Activated naive CD8-positive, alpha-beta T cell treated with anti-CD3 and anti-CD28 coated beads, Interleukin-2, amount 50 U/mL, for 24 hours (primary cell): ENCODE results near the gene SPECC1.
A peak's percentile ranks its signal among the peaks of the same experiment; 100 is the strongest.

ENCODE experiments used
- ATAC-seq: fragments of 150-1000 bp; cut with Tn5 transposase; one replicate; pipeline ENCODE4 v1.10.0; 2021
- DNase-seq: peaks from one replicate; pipeline ENCODE4 v3.0.0; 2021
- H3K27ac Mint-ChIP-seq: one replicate; pipeline ENCODE4 v1.8.0; 2021; ENCODE audit warnings: mild to moderate bottlenecking, mixed read lengths
- H3K27me3 Mint-ChIP-seq: one replicate; pipeline ENCODE4 v1.8.0; 2021; ENCODE audit warnings: mixed read lengths
- H3K36me3 Mint-ChIP-seq: one replicate; pipeline ENCODE4 v1.8.0; 2021; ENCODE audit warnings: low read depth, mixed read lengths
- H3K4me1 Mint-ChIP-seq: one replicate; pipeline ENCODE4 v1.8.0; 2021; ENCODE audit warnings: mixed read lengths
- H3K4me3 Mint-ChIP-seq: one replicate; pipeline ENCODE4 v1.8.0; 2021; ENCODE audit warnings: mild to moderate bottlenecking, moderate library complexity, mixed read lengths
- H3K9me3 Mint-ChIP-seq: one replicate; pipeline ENCODE4 v1.8.0; 2021; ENCODE audit warnings: mixed read lengths

The SPECC1 gene

DNA sequence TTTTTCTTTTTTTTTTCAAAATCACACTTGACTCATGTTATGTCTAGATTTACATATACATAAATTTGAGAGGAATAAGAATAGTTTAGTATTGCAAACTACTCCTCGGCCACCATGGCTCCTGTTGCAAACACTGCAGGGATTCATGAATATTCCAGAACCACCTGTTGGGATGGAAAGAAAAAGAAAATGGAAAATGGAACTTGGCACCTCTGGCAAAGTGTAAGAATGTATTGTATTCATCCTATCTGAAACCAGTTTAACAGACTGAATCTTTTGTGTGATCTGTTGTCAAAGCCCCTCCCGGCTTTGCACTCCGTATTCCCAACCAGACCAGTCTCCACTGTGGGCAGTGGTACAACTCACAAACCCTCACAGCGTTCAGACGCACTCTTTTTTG, 124.4 kb downstream of the SPECC1 start:
- no peaks in the 10 kb centered on the region for H3K27me3 Mint-ChIP-seq
- H3K4me1 Mint-ChIP-seq, result no peaks in the 10 kb centered on the region
- no peaks in the 10 kb centered on the region for H3K9me3 Mint-ChIP-seq
- DNase-seq, result no peak
- H3K27ac Mint-ChIP-seq, result no peak overlapping the region
- no peaks in the 10 kb centered on the region for H3K36me3 Mint-ChIP-seq
- H3K4me3 Mint-ChIP-seq, result no peak overlapping the region
- ATAC-seq, result no peak

GRCh38 chr17:20141198-20141972, 132.2 kb downstream of the SPECC1 start:
- no peak overlapping the region for H3K4me3 Mint-ChIP-seq
- H3K36me3 Mint-ChIP-seq, result no peaks in the 10 kb centered on the region
- H3K9me3 Mint-ChIP-seq, result no peaks in the 10 kb centered on the region
- DNase-seq, result no peak
- no peaks in the 10 kb centered on the region for H3K4me1 Mint-ChIP-seq
- peaks cover 1% of the 10 kb centered on the region for H3K27me3 Mint-ChIP-seq
- H3K27ac Mint-ChIP-seq, result no peak overlapping the region
- no peak for ATAC-seq

DNA sequence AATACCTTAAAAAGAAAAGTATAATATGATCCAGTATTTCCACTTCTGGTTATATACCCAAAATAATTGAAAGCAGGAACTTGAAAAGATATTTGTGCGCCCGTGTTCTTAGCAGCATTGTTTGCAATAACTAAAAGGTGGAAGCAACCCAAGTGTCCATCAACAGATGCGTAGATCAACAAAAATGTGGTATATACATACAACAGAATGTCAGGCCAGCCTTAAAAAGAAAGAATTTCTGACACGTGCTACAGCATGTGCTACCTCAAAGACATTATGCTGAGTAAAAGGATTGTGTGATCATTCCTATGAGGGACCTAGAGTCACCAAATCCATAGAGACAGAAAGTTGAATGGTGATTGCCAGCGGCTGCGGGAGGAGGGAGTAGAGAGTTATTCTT, 133.1 kb downstream of the SPECC1 start:
- no peaks in the 10 kb centered on the region for H3K4me1 Mint-ChIP-seq
- H3K4me3 Mint-ChIP-seq, result no peak overlapping the region
- no peak overlapping the region for H3K27ac Mint-ChIP-seq
- H3K36me3 Mint-ChIP-seq, result no peaks in the 10 kb centered on the region
- ATAC-seq (no peak), DNase-seq (no peak)
- no peaks in the 10 kb centered on the region for H3K9me3 Mint-ChIP-seq
- peaks cover 1% of the 10 kb centered on the region for H3K27me3 Mint-ChIP-seq

GRCh38 chr17:20143740-20144139, 134.6 kb downstream of the SPECC1 start:
- H3K9me3 Mint-ChIP-seq, result no peaks in the 10 kb centered on the region
- no peaks in the 10 kb centered on the region for H3K36me3 Mint-ChIP-seq
- ATAC-seq (no peak), DNase-seq (no peak)
- peaks cover 1% of the 10 kb centered on the region for H3K27me3 Mint-ChIP-seq
- no peak overlapping the region for H3K27ac Mint-ChIP-seq
- H3K4me1 Mint-ChIP-seq, result no peaks in the 10 kb centered on the region
- no peak overlapping the region for H3K4me3 Mint-ChIP-seq

DNA sequence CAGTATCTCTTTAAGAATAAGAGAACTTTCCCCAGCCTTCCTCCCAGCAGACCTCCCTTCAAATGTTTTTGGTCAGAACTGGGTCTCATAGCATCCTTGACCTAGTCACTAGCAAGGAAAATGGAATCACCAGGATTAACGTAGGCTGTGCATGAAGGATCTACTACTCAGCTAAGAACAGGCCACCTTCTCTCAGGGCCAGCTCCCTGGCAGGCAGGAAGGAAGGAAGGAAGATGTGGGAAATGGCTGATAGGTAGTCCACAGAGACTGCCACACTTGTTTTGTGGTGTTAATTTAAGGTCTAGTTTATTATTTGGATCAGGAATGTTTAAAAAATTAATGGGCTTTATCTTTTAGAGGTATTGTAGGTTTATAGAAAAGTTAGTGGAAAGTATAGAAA, 136.4 kb downstream of the SPECC1 start:
- Mint-ChIP-seq H3K4me3 (no peak overlapping the region), H3K27me3 (peaks cover 1% of the 10 kb centered on the region), H3K9me3 (no peaks in the 10 kb centered on the region), H3K36me3 (no peaks in the 10 kb centered on the region), H3K27ac (no peak overlapping the region), H3K4me1 (no peaks in the 10 kb centered on the region)
- no peak for ATAC-seq
- no peak for DNase-seq

DNA sequence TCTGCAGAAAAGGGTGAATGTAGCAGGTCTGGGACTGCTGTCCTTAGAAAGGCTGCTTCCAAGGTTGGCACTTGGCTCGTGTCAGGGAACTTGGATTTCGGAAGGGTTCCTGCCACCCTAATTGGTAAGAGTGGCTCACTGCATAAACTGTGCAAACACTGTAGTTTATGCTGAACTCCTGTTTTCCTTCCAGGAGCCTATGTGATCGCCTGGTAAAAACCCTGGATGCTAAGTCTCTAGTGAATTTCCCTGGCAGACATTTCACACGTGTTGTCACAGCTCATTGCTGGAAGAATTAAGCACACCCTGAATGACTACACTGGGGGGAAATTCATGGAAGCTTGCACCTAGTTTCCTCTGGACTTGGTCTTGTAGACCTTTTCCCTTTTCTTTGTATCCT, 140.1 kb downstream of the SPECC1 start:
- DNase-seq, result no peak
- Mint-ChIP-seq H3K36me3 (no peaks in the 10 kb centered on the region), H3K4me3 (no peak overlapping the region), H3K9me3 (no peaks in the 10 kb centered on the region), H3K27me3 (no peaks in the 10 kb centered on the region), H3K27ac (no peak overlapping the region), H3K4me1 (no peaks in the 10 kb centered on the region)
- no peak for ATAC-seq

GRCh38 chr17:20151174-20151573, 142.0 kb downstream of the SPECC1 start:
- no peak for DNase-seq
- H3K9me3 Mint-ChIP-seq, result no peaks in the 10 kb centered on the region
- H3K4me3 Mint-ChIP-seq, result no peak overlapping the region
- no peaks in the 10 kb centered on the region for H3K36me3 Mint-ChIP-seq
- ATAC-seq, result no peak
- H3K4me1 Mint-ChIP-seq, result no peaks in the 10 kb centered on the region
- H3K27me3 Mint-ChIP-seq, result no peaks in the 10 kb centered on the region
- no peak overlapping the region for H3K27ac Mint-ChIP-seq

GRCh38 chr17:20153231-20153630, 144.1 kb downstream of the SPECC1 start:
- DNase-seq, result no peak
- ATAC-seq, result no peak
- Mint-ChIP-seq H3K36me3 (no peaks in the 10 kb centered on the region), H3K9me3 (no peaks in the 10 kb centered on the region), H3K27me3 (peaks cover 12% of the 10 kb centered on the region), H3K27ac (no peak overlapping the region), H3K4me1 (peaks cover 4% of the 10 kb centered on the region), H3K4me3 (no peak overlapping the region)

DNA sequence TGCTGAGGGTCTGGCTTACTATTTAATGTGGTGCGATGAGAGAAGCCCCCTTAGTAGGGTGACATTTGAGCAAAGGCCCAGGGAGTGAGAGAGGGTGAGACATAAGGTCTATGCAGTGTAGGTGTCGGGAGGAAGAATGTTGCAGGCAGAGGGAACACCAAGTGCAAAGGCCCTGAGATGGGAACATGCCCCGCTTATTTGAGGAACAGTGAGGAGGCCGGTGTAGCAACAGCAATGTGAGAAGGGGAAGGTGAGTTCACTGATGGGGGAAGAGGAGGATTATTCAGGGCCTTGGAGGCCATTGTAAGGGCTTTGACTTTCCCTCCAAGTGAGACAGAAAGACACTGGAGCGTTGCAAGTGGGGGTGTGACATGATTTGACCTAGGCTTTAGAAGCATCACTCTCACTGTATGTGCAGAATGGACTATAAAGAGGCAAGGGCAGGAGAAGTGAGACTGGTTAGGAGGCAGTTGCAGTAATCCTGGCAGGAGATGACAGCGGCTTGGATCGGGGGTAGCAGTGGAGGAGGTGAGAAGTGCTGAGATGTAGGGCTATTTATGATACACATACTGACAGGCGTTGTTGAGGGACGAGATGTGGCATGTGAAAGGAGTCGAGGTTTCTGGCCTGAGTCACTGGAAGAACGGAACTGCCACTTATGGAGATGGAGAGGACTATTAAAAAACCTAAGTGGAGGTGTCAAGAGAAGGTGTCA, 145.3 kb downstream of the SPECC1 start:
- no peak for ATAC-seq
- peaks cover 4% of the 10 kb centered on the region for H3K4me1 Mint-ChIP-seq
- H3K9me3 Mint-ChIP-seq, result no peaks in the 10 kb centered on the region
- no peak overlapping the region for H3K4me3 Mint-ChIP-seq
- H3K27me3 Mint-ChIP-seq, result peaks cover 13% of the 10 kb centered on the region
- H3K36me3 Mint-ChIP-seq, result no peaks in the 10 kb centered on the region
- DNase-seq, result no peak
- no peak overlapping the region for H3K27ac Mint-ChIP-seq

DNA sequence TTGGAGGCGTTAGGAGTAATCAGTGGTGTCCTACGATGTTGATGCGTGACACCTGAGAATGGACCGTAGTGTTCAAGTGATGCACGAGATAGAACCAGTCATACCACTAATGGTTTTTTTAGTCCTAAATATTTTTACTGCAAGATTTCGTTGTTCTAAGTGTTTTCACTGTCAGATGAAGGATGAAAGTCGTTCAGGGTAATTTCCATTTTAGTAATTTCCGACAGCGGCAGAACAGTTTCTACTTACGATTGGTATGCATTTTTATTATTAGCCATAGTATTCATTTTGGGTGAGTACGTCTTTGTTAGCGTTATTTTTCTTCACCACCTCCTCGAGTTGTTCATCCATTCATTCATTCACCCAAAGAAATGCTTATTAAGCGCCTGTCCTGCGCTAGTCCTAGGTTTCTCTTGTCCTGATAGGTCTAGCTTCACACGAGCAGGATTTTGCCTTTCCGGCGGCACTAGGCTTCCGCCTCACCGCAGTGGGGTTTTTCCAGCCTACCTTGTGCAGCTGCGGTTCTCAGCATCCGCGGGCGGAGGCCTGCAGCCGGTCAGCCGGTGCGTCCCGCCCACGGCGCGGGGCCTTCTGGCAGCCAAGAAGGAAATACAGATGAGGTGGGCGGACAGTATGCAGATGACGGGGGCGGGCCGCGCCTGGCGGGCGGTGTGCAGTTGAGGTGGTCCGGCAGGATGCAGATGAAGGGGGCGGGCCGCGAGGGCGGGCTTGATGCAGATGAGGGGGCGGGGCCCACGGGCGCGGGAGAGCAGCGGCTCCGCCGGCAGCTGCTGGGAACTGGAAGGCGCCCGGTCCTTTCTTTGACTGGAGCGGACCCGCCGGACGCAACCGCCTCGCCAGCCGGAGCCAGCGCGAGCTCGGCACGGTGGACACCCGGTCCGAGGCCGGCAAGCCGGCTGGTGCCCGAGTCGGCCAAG, 146.4 kb downstream of the SPECC1 start:
- Mint-ChIP-seq H3K27ac (no peak overlapping the region), H3K9me3 (no peaks in the 10 kb centered on the region), H3K4me3 (no peak overlapping the region), H3K36me3 (no peaks in the 10 kb centered on the region), H3K27me3 (peaks cover 13% of the 10 kb centered on the region), H3K4me1 (peaks cover 4% of the 10 kb centered on the region)
- DNase-seq, result peak; percentile 94
- ATAC-seq, result peak; percentile 94

DNA sequence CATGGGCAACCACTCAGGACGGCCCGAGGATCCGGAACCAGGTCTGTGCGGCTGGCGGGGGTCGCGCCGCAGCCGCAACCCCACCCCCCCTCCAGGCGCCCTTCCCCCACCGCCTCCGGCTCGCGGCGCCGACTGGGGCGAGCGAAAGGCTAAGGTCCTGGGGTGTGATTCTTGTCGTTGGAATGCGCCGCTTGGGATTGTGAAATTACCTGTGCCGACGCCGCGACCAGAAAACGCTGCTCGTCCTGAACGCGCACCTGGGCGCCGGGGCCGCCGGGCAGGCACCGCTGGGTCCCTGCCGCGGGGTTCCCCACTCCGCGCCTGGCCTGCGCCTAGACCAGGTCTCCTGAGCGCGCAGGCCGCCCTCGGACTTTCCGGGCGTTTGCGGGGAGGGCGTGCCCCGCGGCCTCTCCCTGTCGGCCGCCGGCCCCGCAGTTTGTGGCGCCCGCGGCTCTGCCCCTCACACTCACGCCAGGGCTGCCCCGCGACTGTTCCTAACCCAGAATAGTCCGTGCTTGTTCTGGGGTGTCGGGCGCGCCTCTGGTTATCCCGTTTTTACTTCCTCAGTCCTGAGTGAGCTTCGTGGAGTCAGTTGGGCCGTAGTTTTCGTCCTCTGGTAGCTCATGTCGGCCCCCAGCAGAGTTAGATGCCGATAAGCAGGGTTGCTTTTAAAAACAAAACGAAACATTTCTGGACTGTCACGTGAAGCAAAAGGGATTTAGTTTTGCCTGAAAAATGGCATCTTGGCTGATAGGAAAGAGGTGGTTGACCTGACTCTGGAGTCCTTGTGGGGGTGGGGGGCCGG, 147.2 kb downstream of the SPECC1 start:
- H3K4me3 Mint-ChIP-seq, result no peak overlapping the region
- H3K27ac Mint-ChIP-seq, result peak overlapping the region; percentile 43
- no peaks in the 10 kb centered on the region for H3K36me3 Mint-ChIP-seq
- H3K9me3 Mint-ChIP-seq, result no peaks in the 10 kb centered on the region
- DNase-seq, result peak; percentile 40
- H3K4me1 Mint-ChIP-seq, result peaks cover 4% of the 10 kb centered on the region
- no peak for ATAC-seq
- peaks cover 13% of the 10 kb centered on the region for H3K27me3 Mint-ChIP-seq

DNA sequence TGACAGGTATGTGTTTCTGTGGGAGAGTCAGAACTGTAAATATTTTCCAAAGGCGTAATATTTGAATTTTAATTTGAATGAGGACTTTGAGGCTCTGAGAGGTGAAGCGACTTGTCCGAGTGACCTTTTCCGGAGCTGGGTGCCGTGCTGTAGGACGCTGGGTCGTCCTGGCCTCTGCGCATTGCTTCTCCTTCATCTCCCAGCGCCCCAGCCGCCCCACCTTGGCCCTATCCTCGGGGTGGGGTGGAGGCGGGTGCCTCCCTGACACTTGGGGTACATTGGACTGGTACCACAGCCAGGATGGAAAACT, 147.8 kb downstream of the SPECC1 start:
- Mint-ChIP-seq H3K4me1 (peaks cover 4% of the 10 kb centered on the region), H3K9me3 (no peaks in the 10 kb centered on the region), H3K36me3 (no peaks in the 10 kb centered on the region), H3K27me3 (peaks cover 13% of the 10 kb centered on the region), H3K27ac (peak overlapping the region; percentile 43), H3K4me3 (no peak overlapping the region)
- no peak for DNase-seq
- no peak for ATAC-seq

DNA sequence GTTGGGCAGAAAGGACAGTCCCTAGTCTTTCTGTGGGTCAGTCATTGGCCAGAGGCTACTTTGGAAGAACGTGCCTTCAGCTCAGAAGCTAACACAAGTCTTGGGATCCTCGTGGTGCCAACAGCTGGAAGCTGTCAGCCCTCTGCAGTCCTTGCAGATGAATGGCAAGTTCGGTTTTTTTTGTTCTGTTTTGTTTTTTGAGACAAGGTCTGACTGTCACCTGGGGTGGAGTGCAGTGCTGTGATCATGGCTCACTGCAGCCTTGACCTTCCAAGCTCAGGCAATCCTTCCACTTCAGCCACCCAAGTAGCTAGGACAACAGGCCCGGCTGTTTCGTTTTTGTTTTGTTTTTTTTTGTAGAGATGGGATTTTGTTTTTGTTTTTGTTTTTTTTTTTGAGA, 149.4 kb downstream of the SPECC1 start:
- Mint-ChIP-seq H3K4me3 (no peak overlapping the region), H3K36me3 (no peaks in the 10 kb centered on the region), H3K27me3 (peaks cover 13% of the 10 kb centered on the region), H3K27ac (no peak overlapping the region), H3K9me3 (no peaks in the 10 kb centered on the region), H3K4me1 (peaks cover 4% of the 10 kb centered on the region)
- DNase-seq, result no peak
- no peak for ATAC-seq

- no peak for DNase-seq
- Mint-ChIP-seq H3K4me1 (peaks cover 4% of the 10 kb centered on the region), H3K4me3 (no peak overlapping the region), H3K27ac (no peak overlapping the region), H3K9me3 (no peaks in the 10 kb centered on the region), H3K27me3 (peaks cover 13% of the 10 kb centered on the region), H3K36me3 (no peaks in the 10 kb centered on the region)
- no peak for ATAC-seq
Observed at GRCh38 chr17:20159406-20160069, 150.4 kb downstream of the SPECC1 start.
